ENCODE results near the gene REPS1. TPM values are rescaled to one million over a fixed set of nuclear protein-coding genes. Genes with fewer than 3 reads are reported as not detected.

Gene REPS1
- total and polyA plus RNA-seq, 2 of the 13 experiments (the other 11 are each of a cell fraction or from before 2014, with no cell fraction given) = 36.4 to 38.3 TPM

DNA sequence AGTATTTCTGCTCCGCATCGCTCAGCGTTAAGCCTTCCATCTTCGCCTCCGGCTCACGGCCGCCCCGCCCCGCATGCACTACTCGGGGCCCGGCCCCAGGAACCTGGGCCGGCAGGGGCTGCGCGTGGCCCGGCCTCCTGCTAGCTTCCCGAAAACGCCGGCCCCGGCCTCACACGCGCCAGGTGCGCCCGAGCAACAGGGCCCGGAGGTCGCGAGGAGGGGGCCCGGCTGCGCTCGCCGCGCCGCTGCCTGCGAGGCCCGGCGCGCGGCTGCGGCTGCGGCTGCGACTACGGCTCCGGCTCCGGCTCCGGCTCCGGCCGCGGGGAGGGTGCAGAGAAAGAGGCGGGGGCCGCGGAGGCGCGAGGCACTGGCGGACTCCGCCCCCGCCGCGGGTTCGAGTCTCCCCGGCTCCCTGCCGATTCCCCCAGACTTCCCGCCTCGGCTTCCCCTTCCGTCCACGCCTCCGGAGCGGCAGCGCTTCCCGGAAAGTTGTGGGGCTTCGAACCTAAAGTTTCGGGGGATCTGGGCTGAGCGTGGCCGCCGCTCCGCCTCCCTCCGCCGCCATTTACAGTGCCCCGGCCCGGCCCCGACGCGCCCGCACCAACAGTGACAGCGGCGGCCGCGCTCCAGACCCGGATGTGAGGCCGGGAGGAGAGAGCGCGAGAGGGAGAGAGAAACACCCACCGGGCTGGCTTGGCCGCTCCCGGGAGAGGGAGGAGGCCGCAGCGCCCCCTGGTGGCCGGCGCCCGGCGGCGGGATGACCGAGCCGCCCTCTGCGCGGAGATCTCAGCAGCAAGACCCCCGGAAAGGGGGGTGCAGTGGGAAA is at the start of gene REPS1 (continued):
- TF ChIP-seq PREB (CRISPR knock-in tag; IDR thresholded peaks at IDR 0.05) (no peak), TARDBP (CRISPR knock-in tag; IDR thresholded peaks at IDR 0.05) (peak; percentile 53; the same call in 1 of the 2 replicates), ZNF180 (CRISPR knock-in tag; IDR thresholded peaks at IDR 0.05; ENCODE audit: borderline replicate concordance, low read depth) (peak; percentile 17; the same call in 1 of the 2 replicates), ARNT2 (CRISPR knock-in tag; IDR thresholded peaks at IDR 0.05; ENCODE audit: low read depth) (peak; percentile 90; the same call in 1 of the 2 replicates)

GRCh38 chr6:139037490-139037889 is 49.4 kb upstream of the REPS1 start:
- Histone ChIP-seq H3K4me1 (ENCODE audit: insufficient read depth, low read length) (no peaks in the 10 kb centered on the region), H2AFZ (ENCODE audit: low read length) (no peak overlapping the region), H3K79me2 (ENCODE audit: insufficient read depth, low read length) (no peaks in the 10 kb centered on the region), H3K4me3 (replicated peaks in 1 of 3; ENCODE audit: insufficient read depth in 1 of 3, low read depth in 2 of 3, low read length in 3 of 3) (no peak overlapping the region), H3K27ac (ENCODE audit: extremely low read length, insufficient read depth, low read length) (no peak overlapping the region), H3K36me3 (replicated peaks in 1 of 2; ENCODE audit: control insufficient read depth in 1 of 2, insufficient read depth in 2 of 2, low read length in 2 of 2) (no peaks in the 10 kb centered on the region; a peak in 1 of 5 replicates), H3K27me3 (ENCODE audit: control insufficient read depth in 1 of 2, insufficient read depth in 2 of 2, low read length in 2 of 2) (no peaks in the 10 kb centered on the region), H3K9me3 (ENCODE audit: low read length) (no peaks in the 10 kb centered on the region), H3K4me2 (ENCODE audit: low read depth, low read length) (no peak overlapping the region), H3K9ac (ENCODE audit: insufficient read depth, low read depth, low read length) (no peak overlapping the region), H4K20me1 (ENCODE audit: insufficient read depth, low read length) (no peaks in the 10 kb centered on the region)
- ATAC-seq (no peak), FAIRE-seq (no peak), DNase-seq (ENCODE audit: low spot score) (no peak)
- 91% methylated on average over 5 of the region's 5 CpGs for WGBS (ENCODE audit: low lambda C conversion rate)
- intact Hi-C loops (cut with micrococcal nuclease; ENCODE audit: unreplicated experiment) (no loop called here), in situ Hi-C loops (cut with HindIII; ENCODE audit: extremely low pct_ligation_motif_present, low pct_unique_long_range_greater_than_20kb) (no loop called here)
- no TSS peak for BruUV-seq (replicated peaks)
- ChIA-PET POLR2A (no interaction called here), CTCF (ENCODE audit: low intra/inter-chr PET ratio, low total read pairs) (no interaction called here)
- TF ChIP-seq, protein P1, sequence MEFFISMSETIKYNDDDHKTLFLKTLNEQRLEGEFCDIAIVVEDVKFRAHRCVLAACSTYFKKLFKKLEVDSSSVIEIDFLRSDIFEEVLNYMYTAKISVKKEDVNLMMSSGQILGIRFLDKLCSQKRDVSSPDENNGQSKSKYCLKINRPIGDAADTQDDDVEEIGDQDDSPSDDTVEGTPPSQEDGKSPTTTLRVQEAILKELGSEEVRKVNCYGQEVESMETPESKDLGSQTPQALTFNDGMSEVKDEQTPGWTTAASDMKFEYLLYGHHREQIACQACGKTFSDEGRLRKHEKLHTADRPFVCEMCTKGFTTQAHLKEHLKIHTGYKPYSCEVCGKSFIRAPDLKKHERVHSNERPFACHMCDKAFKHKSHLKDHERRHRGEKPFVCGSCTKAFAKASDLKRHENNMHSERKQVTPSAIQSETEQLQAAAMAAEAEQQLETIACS (CRISPR knock-in tag; IDR thresholded peaks at IDR 0.05) = no peak
- TF ChIP-seq ZBTB34 (CRISPR knock-in tag; IDR thresholded peaks at IDR 0.05) (no peak), HNRNPL (IDR thresholded peaks at IDR 0.05; ENCODE audit: low read depth, low read length) (no peak), REPIN1 (CRISPR knock-in tag; IDR thresholded peaks at IDR 0.05; ENCODE audit: borderline replicate concordance, low read depth) (no peak), ZFP82 (CRISPR knock-in tag; IDR thresholded peaks at IDR 0.05; ENCODE audit: borderline replicate concordance) (no peak), GPBP1L1 (CRISPR knock-in tag; IDR thresholded peaks at IDR 0.05) (no peak), FOXM1 (CRISPR knock-in tag; IDR thresholded peaks at IDR 0.05) (no peak), ZNF652 (CRISPR knock-in tag; IDR thresholded peaks at IDR 0.05; ENCODE audit: borderline replicate concordance, low read depth) (no peak), SP1 (IDR thresholded peaks at IDR 0.05) (no peak), SP1 (CRISPR knock-in tag; IDR thresholded peaks at IDR 0.05) (no peak), ATRX (CRISPR knock-in tag; IDR thresholded peaks at IDR 0.05; ENCODE audit: borderline replicate concordance) (no peak), CCDC6 (CRISPR knock-in tag; IDR thresholded peaks at IDR 0.05) (no peak), HINFP (CRISPR knock-in tag; IDR thresholded peaks at IDR 0.05; ENCODE audit: low read depth) (no peak)
